HEK293T (cell line): Measurements from ENCODE around the gene MCM5.

Experiments
- ARNT ChIP-seq: fragments of 450-650 bp; IDR thresholded peaks from 2 replicates; pipeline ENCODE4 v1.6.1; 2017; ENCODE audit warnings: mild to moderate bottlenecking
- BHLHE40 ChIP-seq: fragments of 450-650 bp; IDR thresholded peaks from 2 replicates; pipeline ENCODE4 v1.6.1; 2016; ENCODE audit warnings: mild to moderate bottlenecking, moderate library complexity, borderline replicate concordance
- CTBP1 ChIP-seq: fragments of 450-650 bp; IDR thresholded peaks from 2 replicates; pipeline ENCODE4 v1.6.1; 2016; ENCODE audit warnings: borderline replicate concordance
- ELF4 ChIP-seq: fragments of 450-650 bp; IDR thresholded peaks from 2 replicates; pipeline ENCODE4 v1.6.1; 2017; ENCODE audit warnings: antibody characterized with exemption
- FOXM1 ChIP-seq: fragments of 450-650 bp; IDR thresholded peaks from 2 replicates; pipeline ENCODE4 v1.6.1; 2017; ENCODE audit warnings: mild to moderate bottlenecking, borderline replicate concordance
- L3MBTL2 ChIP-seq: fragments of 450-650 bp; conservative IDR thresholded peaks from 2 replicates; pipeline ENCODE4 v1.6.1; 2016; ENCODE audit warnings: mild to moderate bottlenecking
- LEF1 ChIP-seq: fragments of 450-650 bp; IDR thresholded peaks from 2 replicates; pipeline ENCODE4 v1.6.1; 2017; ENCODE audit warnings: mild to moderate bottlenecking, borderline replicate concordance
- NFRKB ChIP-seq: fragments of 450-650 bp; IDR thresholded peaks from 2 replicates; pipeline ENCODE4 v1.6.1; 2016; ENCODE audit warnings: mild to moderate bottlenecking, moderate library complexity
- SUZ12 ChIP-seq: fragments of 450-650 bp; IDR thresholded peaks from 2 replicates; pipeline ENCODE4 v1.6.1; 2016; ENCODE audit warnings: mild to moderate bottlenecking
- TARDBP ChIP-seq: fragments of 450-650 bp; IDR thresholded peaks from 2 replicates; pipeline ENCODE4 v1.6.1; 2016

DNA sequence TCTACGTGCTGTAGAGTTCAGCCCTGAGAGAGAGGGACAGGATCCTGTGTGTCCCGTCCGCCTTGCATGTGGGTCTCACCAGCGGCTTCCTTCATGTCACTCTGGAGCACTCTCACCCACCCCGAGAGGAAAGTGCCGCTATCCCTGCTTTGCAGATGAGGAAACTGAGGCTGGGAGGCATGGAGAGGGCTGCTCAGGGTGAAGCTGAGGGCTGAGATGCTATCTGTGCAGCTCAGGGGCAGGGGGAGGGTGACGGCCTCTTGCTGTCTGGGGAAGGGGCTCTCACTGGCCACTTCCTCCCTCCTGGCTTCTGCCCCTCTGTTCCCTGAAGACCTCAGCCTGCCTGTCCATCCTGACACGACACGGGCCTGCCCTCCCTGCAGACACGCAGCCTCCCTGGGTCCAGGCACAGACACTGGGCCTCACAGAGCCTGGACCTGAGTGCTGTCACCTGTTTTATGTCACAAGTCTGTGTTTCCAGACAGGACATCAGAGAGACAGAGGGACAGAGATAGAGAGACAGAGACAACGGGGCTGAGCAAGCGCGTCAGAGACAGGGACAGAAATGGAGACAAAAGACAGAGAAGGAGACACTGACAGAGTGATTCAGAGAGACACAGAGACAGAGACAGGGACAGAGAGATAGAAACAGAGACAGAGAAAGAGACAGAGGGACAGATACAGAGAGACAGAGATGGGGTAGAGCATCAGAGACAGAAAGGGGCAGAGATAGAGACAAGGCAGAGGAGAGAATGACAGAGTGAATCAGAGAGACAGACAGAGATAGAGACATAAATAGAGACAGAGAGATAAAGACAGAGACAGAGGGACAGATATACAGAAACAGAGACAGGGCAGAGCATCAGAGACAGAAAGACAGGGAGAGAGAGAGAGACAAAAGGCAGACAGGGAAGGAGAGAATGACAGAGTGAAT lies 53.1 kb downstream of the MCM5 start:
- TF ChIP-seq L3MBTL2 (no peak), BHLHE40 (no peak), FOXM1 (no peak), ARNT (no peak), TARDBP (no peak), LEF1 (no peak), CTBP1 (no peak), SUZ12 (no peak), ELF4 (no peak), NFRKB (no peak)
